Measurements from ENCODE around the gene CYP4V2. TPM values are rescaled to one million over a fixed set of nuclear protein-coding genes. Genes with fewer than 3 reads are reported as not detected.
A peak's percentile ranks its signal among the peaks of the same experiment; 100 is the strongest.

CYP4V2 gene
- total RNA-seq, 5 donors from 2014 or later (not counting 1 experiment from before 2014, with no cell fraction given): 27.1 to 35.1 (median 30.0) TPM

DNA sequence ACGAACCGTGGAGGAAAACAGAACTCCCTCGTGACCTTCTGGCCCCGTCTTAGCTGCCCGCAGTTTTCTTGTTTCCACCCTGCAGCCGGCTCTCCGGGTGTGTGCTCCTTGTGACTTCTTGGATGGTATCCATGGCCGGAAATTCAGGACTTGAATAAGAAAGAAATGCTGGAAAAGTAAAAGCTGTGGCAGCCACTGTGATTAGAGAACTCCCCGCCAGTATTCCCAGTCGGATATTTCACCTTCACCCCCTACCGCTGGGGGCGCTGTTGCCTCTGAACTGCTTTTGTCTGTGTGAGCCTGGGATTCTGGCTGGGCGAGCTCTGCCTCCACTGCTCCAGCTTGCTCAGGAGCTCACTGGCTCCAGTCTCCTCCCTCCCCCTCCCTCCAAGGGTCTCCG, 41.5 kb upstream of the CYP4V2 start:
- no peak overlapping the region for H3K4me3 ChIP-seq (ENCODE audit: control insufficient read depth in 1 of 2, extremely low read depth in 1 of 2, low read length in 1 of 2)
- Mint-ChIP-seq H3K4me1 (peaks cover 7 to 9% (median 8%) of the 10 kb centered on the region in 3 donors), H3K27ac (no peak overlapping the region), H3K36me3 (no peaks in the 10 kb centered on the region), H3K9me3 (no peaks in the 10 kb centered on the region), H3K27me3 (peaks cover 31 to 63% of the 10 kb centered on the region in 2 donors), H3K4me3 (no peak overlapping the region)
- CTCF ChIA-PET: interaction anchor here in 1 of 2 donors (1.1 to 1.3 kb wide), 2 partner anchors 12 to 40 kb away, joined by 4 to 8 read pairs; no protein-coding TSS in a partner anchor
- peaks cover 0 to 4% of the 10 kb centered on the region in 2 experiments for H3K4me1 ChIP-seq (ENCODE audit: control insufficient read depth in 1 of 2, extremely low read depth in 1 of 2, insufficient read depth in 2 of 2, low read length in 2 of 2)
- no peak overlapping the region for H3K27ac ChIP-seq (ENCODE audit: low read length)
- H3K36me3 ChIP-seq (ENCODE audit: control insufficient read depth in 2 of 2, extremely low read depth in 1 of 2, insufficient read depth in 1 of 2, low read length in 1 of 2): no peaks in the 10 kb centered on the region
- 78% methylated on average over 11 of the region's 14 CpGs for WGBS (ENCODE audit: insufficient coverage)
- peak in 1 of 4 experiments; percentile 26 for ATAC-seq (replicated peaks in 1 of 4)
- H3K9me3 ChIP-seq: no peaks in the 10 kb centered on the region
- H3K27me3 ChIP-seq (replicated peaks in 1 of 2; ENCODE audit: control insufficient read depth in 2 of 2, extremely low read depth in 1 of 2, insufficient read depth in 2 of 2, low read length in 1 of 2): peaks cover 21 to 41% of the 10 kb centered on the region in 2 experiments
- POLR2A ChIA-PET: no interaction called here
- peak in 14 of 35 experiments; percentile 10 to 47 (median 19) for DNase-seq

DNA sequence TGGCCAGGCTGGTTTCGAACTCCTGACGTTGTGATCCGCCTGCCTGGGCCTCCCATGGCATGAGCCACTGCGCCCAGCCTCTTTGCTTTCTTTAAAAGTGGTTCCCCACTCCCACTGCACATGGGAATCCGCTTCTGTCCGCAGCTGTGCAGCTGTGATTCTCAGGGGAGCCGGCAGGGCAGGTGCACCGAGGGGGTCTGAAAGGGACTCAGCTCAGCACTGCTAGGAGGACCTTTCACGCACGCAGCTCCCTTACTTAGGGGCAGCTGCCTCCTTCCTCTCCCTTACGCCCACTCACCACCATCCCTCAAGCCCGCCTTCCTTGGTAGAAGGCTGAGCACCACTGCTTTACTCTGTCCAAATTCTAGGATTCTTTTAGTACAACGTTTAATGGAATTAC, 40.4 kb upstream of the CYP4V2 start:
- ChIA-PET POLR2A (no interaction called here), CTCF (interaction anchor here in 1 of 2 donors (0.7 to 1.3 kb wide), 2 partner anchors 10 to 11 kb away, joined by 3 to 8 read pairs; no protein-coding TSS in a partner anchor)

DNA sequence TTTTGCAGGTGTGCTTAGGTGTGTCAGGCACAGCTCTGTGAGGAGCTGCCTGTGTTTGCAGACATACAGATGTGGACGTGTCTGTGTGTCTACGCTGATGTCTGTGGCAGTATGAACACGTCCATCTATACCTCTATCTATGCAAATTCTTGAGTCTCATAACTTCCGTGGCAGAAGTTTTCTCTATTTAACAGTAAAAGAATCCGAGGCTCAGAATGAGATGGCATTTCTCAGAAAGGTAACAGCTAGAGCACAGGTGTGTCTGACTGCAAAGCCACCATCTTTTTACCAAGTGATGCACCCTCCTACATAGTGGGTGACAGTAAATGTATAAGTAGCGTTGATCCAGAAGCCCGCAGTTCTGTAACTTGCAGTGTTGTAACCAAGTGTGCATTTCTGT, 39.9 kb upstream of the CYP4V2 start:
- H3K27ac Mint-ChIP-seq: no peak overlapping the region
- Histone ChIP-seq H3K27me3 (replicated peaks in 1 of 2; ENCODE audit: control insufficient read depth in 2 of 2, extremely low read depth in 1 of 2, insufficient read depth in 2 of 2, low read length in 1 of 2) (peaks cover 10 to 33% of the 10 kb centered on the region in 2 experiments), H3K36me3 (ENCODE audit: control insufficient read depth in 2 of 2, extremely low read depth in 1 of 2, insufficient read depth in 1 of 2, low read length in 1 of 2) (no peaks in the 10 kb centered on the region), H3K4me3 (ENCODE audit: control insufficient read depth in 1 of 2, extremely low read depth in 1 of 2, low read length in 1 of 2) (no peak overlapping the region), H3K4me1 (ENCODE audit: control insufficient read depth in 1 of 2, extremely low read depth in 1 of 2, insufficient read depth in 2 of 2, low read length in 2 of 2) (no peaks in the 10 kb centered on the region), H3K27ac (ENCODE audit: low read length) (no peak overlapping the region), H3K9me3 (no peaks in the 10 kb centered on the region)
- peaks cover 19 to 55% of the 10 kb centered on the region in 2 donors for H3K27me3 Mint-ChIP-seq
- H3K4me1 Mint-ChIP-seq: peaks cover 3 to 7% (median 5%) of the 10 kb centered on the region in 3 donors
- ChIA-PET CTCF (no interaction called here), POLR2A (no interaction called here)
- DNase-seq (no peak), ATAC-seq (replicated peaks in 1 of 4) (no peak)
- no peak overlapping the region for H3K4me3 Mint-ChIP-seq
- no peaks in the 10 kb centered on the region for H3K9me3 Mint-ChIP-seq
- H3K36me3 Mint-ChIP-seq: no peaks in the 10 kb centered on the region
- 85% methylated on average over 5 of the region's 7 CpGs for WGBS (ENCODE audit: insufficient coverage)

More for the DNA sequence above, 40.4 kb upstream of the CYP4V2 start:
- WGBS (ENCODE audit: insufficient coverage): 90% methylated on average over 4 of the region's 13 CpGs
- Histone ChIP-seq H3K36me3 (ENCODE audit: control insufficient read depth in 2 of 2, extremely low read depth in 1 of 2, insufficient read depth in 1 of 2, low read length in 1 of 2) (no peaks in the 10 kb centered on the region), H3K9me3 (no peaks in the 10 kb centered on the region), H3K4me3 (ENCODE audit: control insufficient read depth in 1 of 2, extremely low read depth in 1 of 2, low read length in 1 of 2) (no peak overlapping the region), H3K4me1 (ENCODE audit: control insufficient read depth in 1 of 2, extremely low read depth in 1 of 2, insufficient read depth in 2 of 2, low read length in 2 of 2) (no peaks in the 10 kb centered on the region), H3K27me3 (replicated peaks in 1 of 2; ENCODE audit: control insufficient read depth in 2 of 2, extremely low read depth in 1 of 2, insufficient read depth in 2 of 2, low read length in 1 of 2) (peaks cover 15 to 37% of the 10 kb centered on the region in 2 experiments), H3K27ac (ENCODE audit: low read length) (no peak overlapping the region)
- no peaks in the 10 kb centered on the region for H3K9me3 Mint-ChIP-seq
- ATAC-seq (replicated peaks in 1 of 4): no peak
- peaks cover 24 to 61% of the 10 kb centered on the region in 2 donors for H3K27me3 Mint-ChIP-seq
- no peak overlapping the region for H3K4me3 Mint-ChIP-seq
- no peaks in the 10 kb centered on the region for H3K36me3 Mint-ChIP-seq
- no peak overlapping the region for H3K27ac Mint-ChIP-seq
- DNase-seq: no peak
- peaks cover 3 to 7% (median 3%) of the 10 kb centered on the region in 3 donors for H3K4me1 Mint-ChIP-seq

DNA sequence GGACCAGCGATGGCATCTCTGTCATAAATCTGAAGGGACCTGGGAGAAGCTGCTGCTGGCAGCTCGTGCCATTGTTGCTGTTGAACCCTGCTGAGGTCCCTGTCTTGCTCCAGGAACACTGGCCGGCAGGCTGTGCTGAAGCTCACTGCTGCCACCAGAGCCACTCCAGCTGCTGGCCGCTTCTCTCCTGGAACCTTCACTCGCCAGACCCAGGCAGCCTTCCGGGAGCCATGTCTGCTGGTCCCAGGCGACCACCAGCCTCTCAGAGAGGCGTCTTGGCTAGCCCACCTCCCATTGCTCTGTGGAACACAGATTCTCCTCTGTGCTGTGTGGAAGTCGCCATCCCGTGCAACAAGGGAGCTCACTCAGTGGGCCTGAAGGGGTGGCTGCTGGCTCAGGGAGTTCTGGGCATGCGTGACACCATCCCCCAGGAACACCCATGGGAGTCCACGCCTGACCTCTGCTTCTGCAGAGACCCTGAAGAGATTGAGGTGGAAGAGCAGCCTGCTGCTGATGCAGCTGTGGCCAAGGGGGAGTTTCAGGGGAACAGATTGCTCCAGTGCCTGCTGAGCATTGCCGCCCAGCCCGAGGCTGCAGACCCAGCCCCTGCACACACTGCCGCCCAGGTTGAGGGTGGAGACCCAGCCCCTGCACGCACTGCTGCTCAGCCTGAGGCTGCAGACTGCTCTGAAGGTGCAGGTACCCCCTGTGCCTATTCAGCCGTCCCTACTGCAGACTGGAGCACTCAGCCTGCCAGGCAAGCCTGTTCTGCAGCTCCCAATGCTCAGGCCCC, 33.1 kb upstream of the CYP4V2 start:
- CTCF ChIA-PET: interaction anchor here (0.6 to 1.7 kb wide), 2 partner anchors 43 to 137 kb away, joined by 3 to 5 read pairs; no protein-coding TSS in a partner anchor
- Histone ChIP-seq H3K27ac (ENCODE audit: low read length) (no peak overlapping the region), H3K27me3 (replicated peaks in 1 of 2; ENCODE audit: control insufficient read depth in 2 of 2, extremely low read depth in 1 of 2, insufficient read depth in 2 of 2, low read length in 1 of 2) (peaks cover 0 to 11% of the 10 kb centered on the region in 2 experiments), H3K36me3 (ENCODE audit: control insufficient read depth in 2 of 2, extremely low read depth in 1 of 2, insufficient read depth in 1 of 2, low read length in 1 of 2) (no peaks in the 10 kb centered on the region), H3K9me3 (no peaks in the 10 kb centered on the region), H3K4me3 (ENCODE audit: control insufficient read depth in 1 of 2, extremely low read depth in 1 of 2, low read length in 1 of 2) (no peak overlapping the region), H3K4me1 (ENCODE audit: control insufficient read depth in 1 of 2, extremely low read depth in 1 of 2, insufficient read depth in 2 of 2, low read length in 2 of 2) (no peaks in the 10 kb centered on the region)
- no peaks in the 10 kb centered on the region for H3K36me3 Mint-ChIP-seq
- no peaks in the 10 kb centered on the region for H3K9me3 Mint-ChIP-seq
- H3K27ac Mint-ChIP-seq: no peak overlapping the region
- H3K27me3 Mint-ChIP-seq: peaks cover 3 to 16% of the 10 kb centered on the region in 2 donors
- H3K4me3 Mint-ChIP-seq: no peak overlapping the region
- DNase-seq (no peak), ATAC-seq (replicated peaks in 1 of 4) (peak in 1 of 4 experiments; percentile 24)
- WGBS (ENCODE audit: insufficient coverage): 79% methylated on average over 17 of the region's 17 CpGs
- peaks cover 8 to 12% (median 12%) of the 10 kb centered on the region in 3 donors for H3K4me1 Mint-ChIP-seq
- POLR2A ChIA-PET: interaction anchor here in 1 of 2 donors (0.7 kb wide), 1 partner anchor 286 kb away, joined by 8 read pairs; no protein-coding TSS in a partner anchor

DNA sequence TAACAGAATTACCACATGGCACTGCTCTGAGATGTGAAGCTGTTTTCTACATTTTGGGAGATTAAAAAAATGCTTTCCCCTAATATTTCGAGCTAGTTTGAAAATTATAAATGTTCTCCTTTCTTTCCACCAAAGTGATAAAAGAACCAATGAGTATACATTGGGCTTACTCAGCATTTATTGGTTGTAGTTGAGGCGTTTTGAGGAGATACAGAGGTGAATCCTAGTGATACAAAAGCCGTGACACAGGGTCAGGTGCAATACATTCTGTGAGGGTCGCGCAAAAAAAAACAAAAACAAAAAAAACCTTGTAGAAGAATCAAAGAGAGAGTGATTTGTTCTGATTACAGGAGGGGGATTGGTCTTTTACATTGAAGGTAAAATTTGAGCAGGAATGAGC, 32.4 kb upstream of the CYP4V2 start:
- Histone ChIP-seq H3K27ac (ENCODE audit: low read length) (no peak overlapping the region), H3K27me3 (replicated peaks in 1 of 2; ENCODE audit: control insufficient read depth in 2 of 2, extremely low read depth in 1 of 2, insufficient read depth in 2 of 2, low read length in 1 of 2) (peaks cover 0 to 7% of the 10 kb centered on the region in 2 experiments), H3K4me3 (ENCODE audit: control insufficient read depth in 1 of 2, extremely low read depth in 1 of 2, low read length in 1 of 2) (no peak overlapping the region), H3K4me1 (ENCODE audit: control insufficient read depth in 1 of 2, extremely low read depth in 1 of 2, insufficient read depth in 2 of 2, low read length in 2 of 2) (no peaks in the 10 kb centered on the region), H3K36me3 (ENCODE audit: control insufficient read depth in 2 of 2, extremely low read depth in 1 of 2, insufficient read depth in 1 of 2, low read length in 1 of 2) (no peaks in the 10 kb centered on the region), H3K9me3 (no peaks in the 10 kb centered on the region)
- H3K27ac Mint-ChIP-seq: no peak overlapping the region
- CTCF ChIA-PET: interaction anchor here in 1 of 2 donors (1.7 kb wide), 1 partner anchor 43 kb away, joined by 5 read pairs; no protein-coding TSS in a partner anchor
- peaks cover 3 to 11% of the 10 kb centered on the region in 2 donors for H3K27me3 Mint-ChIP-seq
- WGBS (ENCODE audit: insufficient coverage): 86% methylated on average over 2 of the region's 5 CpGs
- H3K4me3 Mint-ChIP-seq: no peak overlapping the region
- no peak for ATAC-seq (replicated peaks in 1 of 4)
- H3K4me1 Mint-ChIP-seq: peaks cover 8 to 12% (median 12%) of the 10 kb centered on the region in 3 donors
- H3K36me3 Mint-ChIP-seq: no peaks in the 10 kb centered on the region
- no peak for DNase-seq
- POLR2A ChIA-PET: interaction anchor here in 1 of 2 donors (0.7 kb wide), 1 partner anchor 286 kb away, joined by 8 read pairs; no protein-coding TSS in a partner anchor
- no peaks in the 10 kb centered on the region for H3K9me3 Mint-ChIP-seq

DNA sequence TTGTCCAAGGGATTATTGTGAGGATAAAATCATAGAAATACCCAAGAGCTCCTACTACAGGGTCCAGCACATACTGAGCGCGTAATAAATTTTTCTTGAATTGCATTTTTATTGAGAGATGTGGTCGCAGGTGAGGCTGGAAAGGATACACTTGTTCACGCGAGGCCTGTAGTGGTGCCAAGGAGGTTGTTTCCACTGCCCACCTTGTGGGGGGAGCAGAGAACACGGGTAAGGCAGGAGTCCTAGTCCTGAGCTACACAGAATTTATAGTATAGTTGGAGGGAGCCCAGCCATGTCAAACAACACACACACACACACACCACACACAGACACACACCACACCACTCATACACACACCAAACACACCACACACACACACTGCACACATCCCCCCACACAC, 31.8 kb upstream of the CYP4V2 start:
- no peak overlapping the region for H3K4me3 ChIP-seq (ENCODE audit: control insufficient read depth in 1 of 2, extremely low read depth in 1 of 2, low read length in 1 of 2)
- peak in 1 of 35 experiments; percentile 8 for DNase-seq
- peaks cover 0 to 5% of the 10 kb centered on the region in 2 experiments for H3K27me3 ChIP-seq (replicated peaks in 1 of 2; ENCODE audit: control insufficient read depth in 2 of 2, extremely low read depth in 1 of 2, insufficient read depth in 2 of 2, low read length in 1 of 2)
- H3K9me3 ChIP-seq: no peaks in the 10 kb centered on the region
- H3K36me3 ChIP-seq (ENCODE audit: control insufficient read depth in 2 of 2, extremely low read depth in 1 of 2, insufficient read depth in 1 of 2, low read length in 1 of 2): no peaks in the 10 kb centered on the region
- ChIA-PET CTCF (interaction anchor here in 1 of 2 donors (1.7 kb wide), 1 partner anchor 42 kb away, joined by 5 read pairs; no protein-coding TSS in a partner anchor), POLR2A (interaction anchor here in 1 of 2 donors (1.2 kb wide), 1 partner anchor 31 kb away, joined by 4 read pairs; no protein-coding TSS in a partner anchor)
- Mint-ChIP-seq H3K4me3 (no peak overlapping the region), H3K27ac (no peak overlapping the region), H3K9me3 (no peaks in the 10 kb centered on the region), H3K4me1 (peaks cover 8 to 12% (median 12%) of the 10 kb centered on the region in 3 donors), H3K36me3 (no peaks in the 10 kb centered on the region), H3K27me3 (peaks cover 2 to 8% of the 10 kb centered on the region in 2 donors)
- WGBS (ENCODE audit: insufficient coverage): 100% methylated on average over 3 of the region's 6 CpGs
- no peak for ATAC-seq (replicated peaks in 1 of 4)
- no peaks in the 10 kb centered on the region for H3K4me1 ChIP-seq (ENCODE audit: control insufficient read depth in 1 of 2, extremely low read depth in 1 of 2, insufficient read depth in 2 of 2, low read length in 2 of 2)
- no peak overlapping the region for H3K27ac ChIP-seq (ENCODE audit: low read length)

Measured in T-cell (primary cell).